GM19193 (cell line): ENCODE data around the gene XRCC4.

Experiments used
- POLR2A ChIP-seq: IDR thresholded peaks from 4 replicates; pipeline ENCODE4 v1.6.1; 2011; ENCODE audit not compliant: insufficient read depth, insufficient read length; ENCODE audit errors: extremely low read depth

The XRCC4 gene

DNA sequence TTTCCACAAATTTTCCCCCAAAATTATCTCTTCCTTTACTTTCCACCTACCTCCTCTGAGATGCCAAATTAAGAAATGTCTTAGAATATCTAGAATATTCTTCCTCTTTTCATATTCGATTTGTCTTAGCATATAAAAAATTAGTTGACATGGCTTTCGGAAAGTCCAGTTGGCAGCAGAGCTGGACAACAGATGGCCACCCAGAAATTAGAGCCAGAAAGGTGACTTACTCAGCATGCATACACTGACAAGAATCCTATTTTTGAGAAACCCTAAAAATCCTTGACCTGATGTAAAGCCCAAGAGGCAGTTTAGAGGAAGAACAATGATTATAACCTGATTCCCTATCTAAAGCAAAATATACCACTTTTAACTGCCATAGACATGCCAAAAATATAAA, 22.2 kb upstream of the XRCC4 start:
- TF ChIP-seq POLR2A, result no peak

DNA sequence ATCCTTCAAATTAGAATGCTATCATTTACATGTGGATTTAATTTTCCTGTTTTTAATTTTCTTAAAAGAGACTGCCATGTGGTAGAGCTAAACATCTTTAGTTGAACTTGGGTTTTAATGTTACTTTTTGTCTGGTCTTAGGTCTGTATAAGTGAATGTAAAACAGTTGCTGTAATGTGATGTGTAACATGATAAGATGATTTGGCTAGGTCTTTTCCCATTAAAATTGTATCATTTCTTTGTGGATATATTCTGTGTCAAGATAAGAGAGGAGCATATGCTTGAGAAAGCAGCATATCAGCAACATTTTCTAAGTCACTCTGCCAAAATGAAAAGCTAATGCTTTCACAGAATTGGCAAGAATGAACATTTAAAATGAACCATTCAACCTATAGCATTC, 18.6 kb upstream of the XRCC4 start:
- TF ChIP-seq POLR2A, result no peak

DNA sequence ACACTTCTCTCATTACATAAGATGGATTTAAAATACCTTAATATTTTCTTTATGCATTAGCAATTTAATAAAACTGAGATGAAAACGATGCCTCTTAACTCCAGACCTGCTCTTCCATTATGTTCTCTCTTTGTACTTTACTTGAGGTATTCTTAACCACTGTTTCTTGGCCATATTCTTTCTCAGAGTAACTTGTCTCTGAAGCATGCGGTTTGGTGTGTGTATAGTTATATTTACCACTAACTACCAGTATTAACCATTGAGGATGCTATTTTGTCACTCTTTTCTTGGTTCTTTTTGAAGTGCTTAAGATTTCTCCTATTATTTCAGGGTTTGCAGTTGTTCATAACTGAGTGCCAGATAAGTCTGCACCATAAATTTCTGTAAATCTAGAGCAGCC, 18.0 kb upstream of the XRCC4 start:
- no peak for TF ChIP-seq POLR2A

DNA sequence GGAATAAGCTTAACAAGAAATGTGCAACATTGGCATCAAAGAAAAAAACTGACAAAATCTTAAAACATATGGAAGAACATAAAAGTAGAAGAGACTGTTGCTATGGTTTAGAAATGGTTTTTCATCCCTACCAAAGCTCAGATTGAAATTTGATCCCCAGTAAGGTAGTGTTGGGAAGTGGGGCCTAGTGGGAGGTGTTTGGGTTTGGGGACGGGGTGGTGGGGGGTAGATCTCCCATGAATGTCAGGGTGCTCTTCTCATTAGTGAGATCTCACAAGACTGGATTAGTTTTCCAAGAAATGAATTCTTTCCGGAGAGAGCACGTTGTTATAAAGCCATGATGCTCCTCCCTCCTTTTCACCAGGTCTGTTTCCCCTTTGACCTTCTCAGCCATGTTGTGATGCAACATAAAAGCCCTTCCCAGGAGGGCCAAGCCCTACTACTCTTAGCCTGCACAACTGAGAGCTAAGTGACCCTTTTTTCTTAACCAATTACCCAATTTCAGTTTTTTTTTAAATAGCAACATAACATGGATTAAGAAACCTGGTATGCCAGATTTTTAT, 10.7 kb upstream of the XRCC4 start:
- no peak for TF ChIP-seq POLR2A

DNA sequence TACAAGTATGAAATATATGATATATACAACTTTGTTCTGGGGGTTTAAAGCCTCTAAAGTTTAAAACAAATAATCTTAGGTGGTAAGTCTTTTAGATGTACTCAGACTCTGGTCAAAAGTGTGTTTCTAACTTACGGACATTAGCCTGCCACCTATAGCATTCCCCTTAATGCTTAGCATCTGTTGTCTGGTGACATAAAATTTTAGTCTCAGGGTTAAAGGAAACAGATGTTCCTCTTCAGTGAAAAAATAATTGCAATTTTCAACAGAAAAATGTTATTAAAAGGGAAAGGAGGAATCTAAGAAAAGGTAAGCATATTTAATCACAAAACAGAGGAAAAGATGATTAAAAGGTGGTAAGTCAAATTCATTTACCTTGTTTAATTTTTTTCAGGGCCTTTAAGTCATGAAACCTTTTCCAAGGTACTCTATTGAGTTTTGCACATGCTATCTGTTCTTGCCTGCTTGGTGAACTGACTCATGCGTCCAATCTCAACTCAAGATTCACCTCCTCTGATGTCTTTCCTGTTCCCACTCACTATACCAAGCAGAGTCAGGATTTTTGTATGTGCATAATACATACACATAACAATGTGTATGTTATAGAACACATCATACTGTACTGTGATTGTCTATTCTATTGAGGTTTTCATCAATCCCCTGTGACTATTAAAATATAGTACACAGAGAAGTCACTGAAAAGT, 8.1 kb upstream of the XRCC4 start:
- TF ChIP-seq POLR2A, result no peak

DNA sequence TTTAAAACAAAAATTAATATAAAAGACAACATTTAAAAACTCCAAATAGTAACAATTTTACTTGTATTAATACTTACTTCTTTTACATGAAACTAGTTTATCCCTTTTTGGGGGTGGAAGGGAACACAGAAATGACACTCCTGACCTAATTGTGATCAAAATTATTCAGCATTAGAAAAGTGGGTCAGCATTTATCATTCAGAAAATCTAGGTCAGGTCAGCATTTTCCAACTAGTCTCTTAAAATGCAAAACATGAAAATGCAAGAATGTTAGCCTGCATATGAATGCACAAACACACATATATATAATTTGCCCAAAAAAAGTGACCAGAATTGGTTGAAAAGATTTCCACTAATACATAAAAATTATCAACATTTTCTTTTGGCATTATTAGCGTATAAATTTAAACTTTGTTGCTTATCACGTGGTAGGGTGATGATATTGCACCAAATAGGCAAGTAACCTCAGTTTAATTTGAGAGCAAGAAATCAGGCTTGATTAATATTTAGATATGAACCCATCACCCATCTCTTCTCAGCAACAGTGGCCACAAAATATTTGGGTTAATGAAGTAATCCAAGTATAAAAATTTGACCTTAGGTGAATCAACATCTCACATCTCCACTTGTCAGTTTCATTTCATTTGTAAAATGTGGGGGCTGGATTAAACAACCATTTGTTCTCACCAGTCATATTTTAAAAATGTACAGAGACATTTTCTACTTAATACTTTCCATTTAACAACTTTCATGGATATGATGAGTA, 5.9 kb upstream of the XRCC4 start:
- TF ChIP-seq POLR2A, result no peak

DNA sequence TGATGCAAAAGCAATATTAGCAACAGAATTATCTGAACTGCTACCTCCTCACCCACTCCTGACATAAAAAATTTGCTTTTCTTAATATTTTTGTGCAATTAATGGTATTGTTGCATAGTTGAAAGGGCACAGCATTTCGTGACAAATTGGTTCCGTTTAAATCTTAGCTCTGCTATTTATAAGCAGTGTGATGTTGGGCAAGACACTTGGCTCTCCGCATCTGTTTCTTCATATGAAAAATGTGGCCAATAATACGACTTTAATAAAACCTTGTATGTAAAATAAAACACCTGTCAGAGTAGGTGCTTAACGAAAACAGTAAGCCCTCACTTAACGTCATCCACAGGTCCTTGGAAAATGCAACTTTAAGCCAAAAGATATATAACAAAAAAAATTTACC, 4.4 kb upstream of the XRCC4 start:
- no peak for TF ChIP-seq POLR2A

DNA sequence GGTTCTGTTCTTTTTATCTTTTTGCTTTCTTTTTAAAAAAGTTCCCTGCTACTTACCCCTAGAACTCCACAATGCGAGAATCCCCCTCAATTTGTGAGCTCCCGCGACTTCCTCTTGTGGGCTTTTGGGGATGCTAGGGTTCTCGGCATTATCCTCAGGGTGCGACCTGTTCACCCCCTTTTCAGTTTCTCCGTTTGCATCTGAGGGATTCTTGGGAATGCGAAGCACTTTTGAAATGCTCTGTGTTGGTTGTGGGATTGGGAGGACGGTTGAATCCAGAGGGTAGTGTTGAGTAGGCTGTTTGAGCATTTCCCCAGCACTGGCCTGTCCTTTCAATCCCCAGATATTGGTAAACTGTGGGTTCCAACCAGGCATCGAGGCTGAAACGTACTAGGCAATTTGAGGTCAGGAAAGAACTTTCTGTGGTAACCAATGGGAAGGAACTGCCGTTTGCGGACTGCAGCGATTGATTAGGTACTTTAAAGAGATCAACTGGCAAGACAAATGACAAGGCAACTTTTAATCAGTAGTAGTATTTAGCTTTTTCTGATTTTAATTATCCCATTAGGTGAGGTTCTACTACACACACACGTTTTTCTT, 415 bp downstream of the XRCC4 start:
- no peak for TF ChIP-seq POLR2A

DNA sequence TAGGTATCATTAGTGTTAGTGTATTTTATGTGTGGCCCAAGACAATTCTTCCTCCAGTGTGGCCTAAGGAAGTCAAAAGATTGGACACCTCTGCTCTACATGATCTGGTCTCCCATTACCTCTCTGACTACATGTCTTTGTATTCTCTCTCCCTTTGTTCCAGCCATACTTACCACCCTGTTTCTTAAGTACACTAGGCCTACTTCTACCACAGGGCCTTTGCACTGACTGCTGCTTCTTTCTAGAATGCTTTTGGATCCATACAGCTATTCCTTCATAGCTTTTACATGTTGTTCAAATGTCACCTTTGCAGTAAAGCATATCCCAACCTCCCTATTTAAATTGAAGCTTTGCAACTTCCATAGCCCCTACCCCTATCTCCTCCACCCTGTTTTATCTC, 5.4 kb downstream of the XRCC4 start:
- no peak for TF ChIP-seq POLR2A

DNA sequence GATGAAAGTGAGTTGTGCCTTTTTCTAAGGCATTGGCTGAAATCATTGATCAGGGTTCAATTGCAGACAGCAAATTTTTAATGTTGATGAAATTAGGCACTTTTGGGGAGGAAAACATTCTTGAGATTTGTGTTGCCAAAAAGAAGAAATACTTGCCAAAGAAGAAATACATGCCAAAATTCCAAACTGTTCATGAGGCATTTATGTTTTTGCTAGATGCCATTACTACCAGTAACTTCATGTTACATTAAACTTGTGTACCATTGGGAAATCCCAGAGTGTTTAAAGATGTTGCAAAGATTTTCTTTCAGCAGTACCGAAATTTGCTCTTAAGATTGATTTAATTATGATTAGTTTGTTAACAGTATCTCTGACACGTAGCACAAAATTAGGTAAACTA, 7.0 kb downstream of the XRCC4 start:
- no peak for TF ChIP-seq POLR2A

DNA sequence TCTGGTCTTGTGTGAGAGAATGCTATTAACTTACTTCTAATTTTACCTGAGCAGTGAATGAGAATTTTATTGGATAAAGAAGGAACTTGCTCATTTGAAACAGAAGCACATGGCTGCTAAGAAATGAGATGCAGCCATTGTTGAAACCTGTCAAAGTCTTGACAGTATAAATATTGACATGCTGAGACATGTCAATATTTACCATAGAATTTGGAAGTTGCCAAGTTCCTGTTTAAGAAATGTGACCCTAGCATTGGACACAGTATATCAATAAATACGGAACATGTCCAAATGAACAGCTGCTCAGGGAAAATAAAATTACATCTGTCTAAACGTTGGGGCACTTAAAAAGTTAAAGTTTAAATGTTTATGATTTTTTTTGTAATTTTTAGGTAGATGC, 7.8 kb downstream of the XRCC4 start:
- TF ChIP-seq POLR2A, result no peak

DNA sequence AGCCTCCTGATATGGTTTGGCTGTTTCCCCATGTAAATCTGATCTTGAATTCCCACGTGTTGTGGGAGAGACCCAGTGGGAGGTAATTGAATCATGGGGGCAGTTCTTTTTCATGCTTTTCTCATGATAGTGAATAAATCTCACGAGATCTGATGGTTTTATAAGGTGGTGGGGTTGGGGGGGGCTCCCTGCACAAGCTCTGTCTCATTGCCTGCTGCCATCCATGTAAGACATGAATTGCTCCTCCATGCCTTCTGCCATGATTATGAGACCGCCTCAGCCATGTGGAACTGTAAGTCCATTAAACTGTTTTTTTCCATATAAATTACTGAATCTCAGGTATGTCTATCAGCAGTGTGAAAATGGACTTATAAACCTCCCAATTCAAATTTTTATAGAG, 12.8 kb downstream of the XRCC4 start:
- no peak for TF ChIP-seq POLR2A

DNA sequence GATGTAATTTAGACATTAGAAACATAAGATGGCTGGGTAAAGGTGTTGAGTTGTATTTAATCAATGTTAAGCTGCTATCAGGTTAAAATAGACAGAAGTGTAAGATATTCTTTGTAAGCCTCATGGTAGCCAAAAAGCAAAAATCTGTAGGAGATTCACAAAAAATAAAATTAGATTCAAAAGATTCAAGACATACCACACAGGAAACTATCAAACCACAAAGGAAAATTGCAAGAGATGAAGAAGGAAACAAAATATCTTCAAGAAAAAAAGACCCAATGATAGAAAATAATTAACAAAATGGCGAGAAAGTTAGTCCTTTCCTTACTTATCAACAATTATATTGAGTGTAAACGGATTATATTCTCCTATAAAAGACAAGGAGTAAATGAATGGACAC, 15.3 kb downstream of the XRCC4 start:
- TF ChIP-seq POLR2A, result no peak

DNA sequence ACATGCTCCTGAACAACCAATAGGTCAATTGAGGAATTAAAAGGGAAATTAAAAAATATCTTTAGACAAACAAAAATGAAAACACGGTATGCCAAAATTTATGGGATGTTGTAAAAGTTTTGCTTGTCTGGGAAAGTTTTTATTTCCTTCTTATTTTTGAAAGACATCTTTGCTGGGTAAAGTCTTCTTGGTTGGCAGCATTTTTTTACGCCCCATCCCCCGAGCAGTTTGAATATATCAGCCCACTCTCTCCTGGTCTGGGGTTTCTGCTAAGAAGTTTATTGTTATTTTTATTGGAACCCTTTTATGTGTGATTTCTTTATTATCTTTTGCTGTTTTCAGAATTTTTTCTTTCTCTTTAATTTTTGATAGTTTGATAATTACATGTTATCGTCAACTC, 16.3 kb downstream of the XRCC4 start:
- no peak for TF ChIP-seq POLR2A

DNA sequence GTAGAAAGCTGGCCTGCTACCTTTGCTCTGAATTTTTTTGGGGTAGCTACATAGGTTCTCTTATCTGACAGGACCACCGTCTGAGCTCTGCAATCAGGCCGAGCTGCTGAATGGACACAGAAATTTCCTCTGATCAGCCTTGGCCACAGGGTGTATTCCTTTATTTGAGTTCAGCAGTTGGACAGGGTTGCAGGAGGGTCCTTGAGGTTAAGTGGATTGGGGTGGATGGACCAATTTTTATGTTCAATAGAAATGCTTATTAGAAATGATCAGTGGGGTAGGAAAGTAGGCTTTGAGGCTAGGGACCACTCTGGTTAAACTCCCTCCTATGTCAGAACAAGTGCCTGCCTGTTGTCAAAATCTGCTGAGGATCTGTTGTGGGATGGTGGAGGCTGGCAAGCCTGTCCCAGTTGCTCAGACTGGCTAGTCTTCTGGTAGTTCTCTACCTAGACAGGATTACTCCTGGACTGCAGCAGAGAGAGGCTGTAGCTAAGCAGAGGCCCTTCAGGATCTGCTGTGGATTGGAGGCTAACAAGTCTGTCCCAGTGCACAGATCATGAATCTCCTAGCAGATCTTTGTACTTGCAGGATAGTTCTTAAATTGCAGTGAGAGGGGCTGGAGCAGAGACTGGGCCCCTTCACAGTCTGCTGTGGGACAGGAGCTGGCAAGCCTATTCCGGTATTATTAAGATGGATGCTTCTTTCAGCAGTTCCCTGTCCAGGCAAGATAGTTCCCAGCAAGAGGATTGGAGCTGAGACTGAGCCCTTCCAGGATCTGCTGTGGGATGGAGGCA, 18.0 kb downstream of the XRCC4 start:
- TF ChIP-seq POLR2A, result no peak

DNA sequence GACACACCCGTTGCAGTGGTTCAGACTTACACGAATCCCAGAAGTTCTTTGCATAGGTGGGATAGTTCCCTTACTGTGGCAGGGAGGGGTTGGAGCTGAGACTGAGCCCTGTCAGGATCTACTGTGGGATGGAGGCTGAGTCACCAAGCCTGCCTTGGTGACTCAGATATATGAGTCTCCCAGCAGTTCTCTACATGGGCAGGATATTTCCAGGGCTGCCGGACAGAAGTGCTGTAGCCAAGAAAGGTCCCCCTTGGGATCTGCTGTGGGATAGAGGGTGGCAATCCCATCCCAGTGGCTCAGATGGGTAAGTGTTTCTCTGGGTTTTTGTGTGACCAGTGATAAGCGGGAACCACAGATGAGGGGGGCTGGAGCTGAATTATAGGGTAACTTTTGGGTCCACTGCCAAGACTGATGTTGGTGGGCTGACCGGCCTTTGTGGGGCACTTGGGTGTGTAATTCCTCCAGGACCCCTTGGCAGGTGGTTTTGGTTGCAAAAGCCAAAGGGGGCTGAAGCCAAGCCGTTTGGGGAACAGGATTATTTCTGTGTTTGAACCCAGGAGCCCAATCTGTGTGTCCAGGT, 18.7 kb downstream of the XRCC4 start:
- no peak for TF ChIP-seq POLR2A
